ENCODE measurements around the gene TTC39A.

TTC39A gene

DNA sequence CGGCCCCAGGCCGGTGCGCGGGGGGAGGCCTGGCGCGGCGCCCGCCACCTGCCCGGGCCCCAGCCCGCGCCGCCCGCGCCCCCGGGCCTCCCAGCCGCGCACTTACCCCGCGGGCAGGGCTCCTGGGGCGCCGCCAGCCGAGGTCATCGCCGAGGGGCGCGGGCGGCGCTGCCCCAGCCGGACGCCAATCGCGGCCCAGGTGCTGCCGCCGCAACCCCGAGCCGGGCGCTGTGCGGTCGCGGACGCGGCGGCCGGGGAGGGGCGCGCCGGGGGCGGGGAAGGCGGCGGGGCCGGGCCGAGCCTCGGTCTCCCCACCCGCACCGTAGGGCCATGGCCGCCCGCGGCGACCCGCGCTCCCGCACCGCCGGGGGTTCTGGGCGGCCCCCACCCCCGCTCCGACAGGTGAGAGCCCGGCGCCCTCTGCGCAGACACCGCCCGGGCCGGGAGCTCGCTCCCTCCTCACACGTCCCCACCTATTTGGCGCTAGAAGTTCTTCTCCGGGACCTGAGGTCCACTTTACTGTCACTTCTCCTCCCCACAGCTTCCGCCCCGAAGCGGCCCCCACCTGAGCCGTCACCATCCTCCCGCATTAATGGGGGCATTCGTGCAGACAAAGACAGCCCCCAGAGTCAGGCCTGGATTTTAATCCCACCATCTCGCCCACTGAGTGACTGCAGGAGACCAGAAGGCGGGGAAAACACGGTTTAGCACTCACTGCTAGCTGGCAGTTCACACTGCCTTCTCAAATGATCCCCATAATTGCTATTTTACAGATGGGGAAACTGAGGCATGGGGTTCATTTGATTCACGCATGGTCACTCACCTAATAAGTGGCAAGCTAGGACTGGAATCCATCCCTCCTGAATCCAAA, at the start of gene TTC39A:
TSS of gene TTC39A (minus strand) at position 232 of the 871 bp plus-strand sequence. CDS start at position 147, 85 bp downstream.
- Mint-ChIP-seq H3K4me3 (peak within 1 kb of the TSS; percentile 84), H3K27me3 (ENCODE audit: low read depth, poor library complexity) (peaks cover 22% of the 10 kb centered on the region), H3K27ac (peak within 1 kb of the TSS; percentile 20), H3K4me1 (peaks cover 33% of the 10 kb centered on the region), H3K36me3 (ENCODE audit: low read depth) (no peaks in the 10 kb centered on the region), H3K9me3 (no peaks in the 10 kb centered on the region)
- peak; percentile 48 for DNase-seq
- TF ChIP-seq, protein P1, sequence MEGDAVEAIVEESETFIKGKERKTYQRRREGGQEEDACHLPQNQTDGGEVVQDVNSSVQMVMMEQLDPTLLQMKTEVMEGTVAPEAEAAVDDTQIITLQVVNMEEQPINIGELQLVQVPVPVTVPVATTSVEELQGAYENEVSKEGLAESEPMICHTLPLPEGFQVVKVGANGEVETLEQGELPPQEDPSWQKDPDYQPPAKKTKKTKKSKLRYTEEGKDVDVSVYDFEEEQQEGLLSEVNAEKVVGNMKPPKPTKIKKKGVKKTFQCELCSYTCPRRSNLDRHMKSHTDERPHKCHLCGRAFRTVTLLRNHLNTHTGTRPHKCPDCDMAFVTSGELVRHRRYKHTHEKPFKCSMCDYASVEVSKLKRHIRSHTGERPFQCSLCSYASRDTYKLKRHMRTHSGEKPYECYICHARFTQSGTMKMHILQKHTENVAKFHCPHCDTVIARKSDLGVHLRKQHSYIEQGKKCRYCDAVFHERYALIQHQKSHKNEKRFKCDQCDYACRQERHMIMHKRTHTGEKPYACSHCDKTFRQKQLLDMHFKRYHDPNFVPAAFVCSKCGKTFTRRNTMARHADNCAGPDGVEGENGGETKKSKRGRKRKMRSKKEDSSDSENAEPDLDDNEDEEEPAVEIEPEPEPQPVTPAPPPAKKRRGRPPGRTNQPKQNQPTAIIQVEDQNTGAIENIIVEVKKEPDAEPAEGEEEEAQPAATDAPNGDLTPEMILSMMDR (IDR thresholded peaks at IDR 0.05), result no peak

DNA sequence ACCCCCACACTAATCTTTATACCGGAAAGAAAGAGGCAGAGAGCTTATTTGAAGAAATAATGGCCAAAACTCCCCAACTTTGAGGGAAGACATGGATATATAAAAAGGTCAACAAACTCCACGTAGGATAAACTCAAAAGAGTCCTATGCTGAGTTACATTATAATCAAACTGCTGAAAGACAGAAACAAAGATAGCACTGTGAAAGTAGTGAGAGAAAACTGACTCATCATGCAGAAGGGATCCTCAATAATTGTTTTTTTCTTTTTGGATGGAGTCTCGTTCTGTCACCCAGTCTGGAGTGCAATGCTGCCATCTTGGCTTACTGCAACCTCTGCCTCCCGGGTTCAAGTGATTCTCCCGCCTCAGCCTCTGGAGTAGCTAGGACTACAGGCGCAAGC, 48.5 kb upstream of the TTC39A start:
- Mint-ChIP-seq H3K27me3 (ENCODE audit: low read depth, poor library complexity) (no peaks in the 10 kb centered on the region), H3K27ac (no peak overlapping the region), H3K4me1 (no peaks in the 10 kb centered on the region), H3K36me3 (ENCODE audit: low read depth) (peaks cover 91% of the 10 kb centered on the region), H3K9me3 (peaks cover 69% of the 10 kb centered on the region), H3K4me3 (no peak overlapping the region)
- TF ChIP-seq, protein P1 (IDR thresholded peaks at IDR 0.05), result no peak
- DNase-seq, result no peak

DNA sequence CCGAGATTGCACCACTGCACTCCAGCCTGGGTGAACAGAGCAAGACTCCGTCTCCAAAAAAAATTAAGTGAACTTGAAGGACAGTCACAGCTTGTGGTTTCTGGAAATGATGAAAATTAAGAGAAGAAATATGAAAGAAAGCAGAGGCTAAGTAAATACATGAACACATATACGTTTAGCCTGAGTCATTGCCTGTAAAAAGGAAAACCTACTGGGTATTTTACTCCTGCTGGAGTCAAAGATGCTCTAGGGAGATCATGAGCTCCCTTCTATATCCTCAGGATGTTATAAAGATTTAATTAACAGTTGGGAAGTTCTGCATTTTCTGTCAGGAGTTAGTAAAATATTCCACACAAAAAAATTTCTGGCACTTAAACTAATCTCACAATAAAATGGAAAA, 43.5 kb upstream of the TTC39A start:
- H3K4me3 Mint-ChIP-seq, result no peak overlapping the region
- no peak overlapping the region for H3K27ac Mint-ChIP-seq
- H3K4me1 Mint-ChIP-seq, result peaks cover 5% of the 10 kb centered on the region
- no peaks in the 10 kb centered on the region for H3K27me3 Mint-ChIP-seq (ENCODE audit: low read depth, poor library complexity)
- no peak for DNase-seq
- H3K36me3 Mint-ChIP-seq (ENCODE audit: low read depth), result peaks cover 55% of the 10 kb centered on the region
- TF ChIP-seq, protein P1 (IDR thresholded peaks at IDR 0.05), result no peak
- peaks cover 30% of the 10 kb centered on the region for H3K9me3 Mint-ChIP-seq

DNA sequence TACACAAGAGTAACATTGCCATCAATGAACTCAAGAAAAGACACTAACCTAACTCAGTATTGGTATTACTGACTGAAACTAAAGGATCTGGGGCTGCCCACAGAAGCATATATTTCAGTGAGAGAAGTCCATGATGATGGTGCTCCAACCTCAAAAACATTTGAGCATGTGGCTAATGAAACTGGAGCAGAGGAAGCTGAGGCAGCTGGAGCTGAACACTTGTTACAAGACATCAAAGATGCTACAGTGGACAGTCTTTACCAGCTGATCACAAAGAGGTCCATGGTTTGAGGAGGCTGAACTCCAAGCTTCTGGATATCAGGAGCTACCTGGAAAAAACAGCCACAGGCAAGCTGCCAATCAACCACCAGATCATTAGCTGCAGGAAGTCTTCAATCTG, 42.2 kb upstream of the TTC39A start:
- H3K9me3 Mint-ChIP-seq, result peaks cover 24% of the 10 kb centered on the region
- no peak overlapping the region for H3K4me3 Mint-ChIP-seq
- TF ChIP-seq, protein P1 (IDR thresholded peaks at IDR 0.05), result no peak
- peak overlapping the region; percentile 19 for H3K27ac Mint-ChIP-seq
- peaks cover 41% of the 10 kb centered on the region for H3K36me3 Mint-ChIP-seq (ENCODE audit: low read depth)
- H3K4me1 Mint-ChIP-seq, result peaks cover 5% of the 10 kb centered on the region
- H3K27me3 Mint-ChIP-seq (ENCODE audit: low read depth, poor library complexity), result no peaks in the 10 kb centered on the region
- DNase-seq, result no peak

DNA sequence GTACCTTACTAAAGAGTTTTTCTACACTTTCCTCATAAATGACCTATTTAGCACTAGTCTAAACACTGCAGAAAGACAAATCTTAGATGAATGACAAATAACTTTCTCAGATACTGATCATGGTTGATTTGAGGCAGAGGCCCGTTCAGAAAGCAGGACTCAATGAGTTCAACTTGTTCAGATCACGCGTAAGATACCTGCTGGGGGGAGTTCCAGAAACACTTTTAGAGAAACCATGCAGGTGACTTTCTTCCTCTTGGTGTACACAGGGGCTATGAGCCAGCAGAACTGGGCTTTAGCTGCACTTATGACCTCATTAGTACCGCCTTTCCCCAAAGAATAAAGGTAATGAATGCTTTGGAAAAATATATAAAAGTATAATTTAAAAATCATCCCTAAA, 38.8 kb upstream of the TTC39A start:
- Mint-ChIP-seq H3K27ac (no peak overlapping the region), H3K27me3 (ENCODE audit: low read depth, poor library complexity) (no peaks in the 10 kb centered on the region), H3K9me3 (no peaks in the 10 kb centered on the region), H3K36me3 (ENCODE audit: low read depth) (peaks cover 22% of the 10 kb centered on the region), H3K4me3 (no peak overlapping the region), H3K4me1 (peaks cover 5% of the 10 kb centered on the region)
- TF ChIP-seq, protein P1 (IDR thresholded peaks at IDR 0.05), result no peak
- DNase-seq, result no peak

DNA sequence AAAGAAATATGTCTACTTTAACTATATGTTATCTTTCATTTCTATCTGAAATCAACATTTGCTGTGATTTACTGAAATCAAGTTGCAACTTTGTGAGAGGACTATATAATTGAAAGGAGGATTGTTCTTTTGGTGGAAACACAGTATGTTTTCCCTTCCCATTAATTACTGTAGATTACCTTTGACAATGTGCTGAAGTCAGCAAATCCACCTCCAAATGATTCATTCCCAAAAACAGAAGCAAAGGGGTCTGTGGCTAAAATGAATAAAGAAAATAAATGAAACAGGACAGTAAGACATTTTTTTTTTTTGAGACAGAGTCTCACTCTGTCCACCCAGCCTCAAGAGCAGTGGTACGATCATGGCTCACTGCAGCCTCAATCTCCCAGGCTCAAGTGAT, 35.4 kb upstream of the TTC39A start:
- no peak for DNase-seq
- TF ChIP-seq, protein P1 (IDR thresholded peaks at IDR 0.05), result no peak
- Mint-ChIP-seq H3K27ac (peak overlapping the region; percentile 12), H3K4me3 (no peak overlapping the region), H3K27me3 (ENCODE audit: low read depth, poor library complexity) (no peaks in the 10 kb centered on the region), H3K4me1 (no peaks in the 10 kb centered on the region), H3K9me3 (no peaks in the 10 kb centered on the region), H3K36me3 (ENCODE audit: low read depth) (peaks cover 14% of the 10 kb centered on the region)

All from nephron progenitor cell (in vitro differentiated cells).